CD4-positive, CD25-positive, alpha-beta regulatory T cell (primary cell): ENCODE measurements around the gene AGPAT4. TPM values are rescaled to one million over a fixed set of nuclear protein-coding genes. Genes with fewer than 3 reads are reported as not detected.

ENCODE experiments used
- ATAC-seq, 2 donors: fragments of 150-1000 bp; cut with Tn5 transposase; one replicate each; pipeline ENCODE4 v1.10.0; 2021; ENCODE audit warnings: low read depth in 2 of 2, moderate number of reproducible peaks in 2 of 2, moderate library complexity in 1 of 2
- DNase-seq, 3 donors: peaks; one replicate each; pipeline versions ENCODE4 v3.0.0 to v3.0.0-alpha.2; 2012 to 2022; ENCODE audit warnings: mixed read lengths in 1 of 3
- H3K27ac ChIP-seq: one replicate; pipeline ENCODE4 v1.7.0; 2013; ENCODE audit warnings: mild to moderate bottlenecking, low read length; ENCODE audit not compliant: insufficient read depth, poor library complexity, severe bottlenecking
- H3K27me3 ChIP-seq: one replicate; pipeline ENCODE4 v1.7.0; 2013; ENCODE audit warnings: low read length; ENCODE audit not compliant: control insufficient read depth, insufficient read depth
- H3K36me3 ChIP-seq: one replicate; pipeline ENCODE4 v1.7.0; 2013; ENCODE audit warnings: mild to moderate bottlenecking, low read length, moderate library complexity; ENCODE audit not compliant: control insufficient read depth, insufficient read depth
- H3K4me1 ChIP-seq: 2 replicates; pipeline ENCODE4 v1.7.0; 2013; ENCODE audit warnings: mild to moderate bottlenecking, low read length; ENCODE audit not compliant: insufficient read depth, control insufficient read depth, poor library complexity, severe bottlenecking
- H3K4me3 ChIP-seq: one replicate; pipeline ENCODE4 v1.7.0; 2013; ENCODE audit warnings: low read depth, mild to moderate bottlenecking, low read length, moderate library complexity
- H3K9me3 ChIP-seq, 2 experiments: 1 replicate in 1 of 2; 2 replicates in 1 of 2; pipeline ENCODE4 v1.7.0; 2013; ENCODE audit warnings: low read length in 2 of 2, mild to moderate bottlenecking in 1 of 2, moderate library complexity in 1 of 2; ENCODE audit not compliant: control insufficient read depth in 2 of 2
- H3K27ac Mint-ChIP-seq, 3 donors: one replicate each; pipeline ENCODE4 v1.8.0; 2020 to 2022; ENCODE audit warnings: mild to moderate bottlenecking in 3 of 3, mixed read lengths in 3 of 3, moderate library complexity in 2 of 3
- H3K27me3 Mint-ChIP-seq: one replicate; pipeline ENCODE4 v1.8.0; 2022; ENCODE audit warnings: mild to moderate bottlenecking, mixed read lengths
- H3K36me3 Mint-ChIP-seq: one replicate; pipeline ENCODE4 v1.8.0; 2020; ENCODE audit warnings: mixed read lengths
- H3K4me1 Mint-ChIP-seq, 4 donors: one replicate each; pipeline ENCODE4 v1.8.0; 2020 to 2022; ENCODE audit warnings: mixed read lengths in 4 of 4, mild to moderate bottlenecking in 1 of 4
- H3K4me3 Mint-ChIP-seq, 4 donors: one replicate each; pipeline ENCODE4 v1.8.0; 2020 to 2022; ENCODE audit warnings: mild to moderate bottlenecking in 4 of 4, mixed read lengths in 4 of 4, moderate library complexity in 3 of 4
- H3K9me3 Mint-ChIP-seq, 7 donors: one replicate each; pipeline ENCODE4 v1.8.0; 2020 to 2022; ENCODE audit warnings: mixed read lengths in 7 of 7, mild to moderate bottlenecking in 3 of 7, moderate library complexity in 2 of 7
- polyA plus RNA-seq, 4 donors: library from polyadenylated mRNA; unstranded; fragments of 300-500 nt; fragmentation: Illumina TruSeq; gene quantifications; one replicate each; pipeline ENCODE4 v1.2.3, GENCODE V29; 2021
- total RNA-seq: library from RNA; stranded (reverse); gene quantifications from one replicate; pipeline ENCODE4 v1.2.3, GENCODE V29; 2022

Gene AGPAT4
- total and polyA plus RNA-seq, 5 donors from 2014 or later: 2.4 to 14.6 (median 4.1) TPM

DNA sequence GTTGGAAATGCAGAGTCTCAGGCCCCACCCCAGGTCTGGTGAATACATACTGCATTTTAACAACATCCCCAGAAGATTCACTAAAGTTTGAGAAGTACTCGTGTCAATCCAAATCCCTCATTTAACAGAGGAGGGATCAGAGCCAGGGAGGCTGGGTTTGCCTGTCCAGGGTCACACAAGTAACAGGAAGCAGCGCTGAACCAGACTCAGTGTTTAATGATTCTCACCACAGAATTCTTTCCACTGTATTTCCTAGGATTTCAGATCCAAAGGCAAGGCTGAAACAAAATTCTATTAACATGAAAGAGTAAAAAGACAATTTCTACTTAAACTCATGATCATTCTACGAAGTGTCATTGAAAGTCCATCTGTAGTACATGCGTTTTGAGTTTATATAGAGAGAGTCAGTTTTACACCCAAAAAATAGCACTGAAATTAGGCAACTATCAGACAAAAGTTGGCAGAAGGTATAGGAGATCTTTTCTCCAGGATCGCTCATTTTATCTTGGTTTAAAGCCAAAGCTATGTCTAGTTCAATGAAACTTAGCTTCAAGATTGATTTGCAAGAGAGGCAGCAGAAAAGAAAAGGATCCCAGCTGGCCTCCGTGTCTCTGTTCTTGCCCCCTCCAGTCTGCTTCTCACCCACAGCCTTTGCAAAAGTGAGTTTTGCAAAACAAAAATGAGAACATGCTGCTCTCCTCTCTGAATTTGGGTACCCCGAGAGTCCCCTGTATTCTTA is 6.0 kb upstream of the AGPAT4 start:
- ATAC-seq: no peak
- Mint-ChIP-seq H3K9me3 (peaks cover 0 to 12% (median 4%) of the 10 kb centered on the region in 7 donors), H3K36me3 (peaks cover 6% of the 10 kb centered on the region), H3K27ac (no peak overlapping the region), H3K4me1 (peaks cover 0 to 3% (median 2%) of the 10 kb centered on the region in 4 donors), H3K4me3 (no peak overlapping the region), H3K27me3 (peaks cover 57% of the 10 kb centered on the region)
- no peak for DNase-seq
- Histone ChIP-seq H3K4me3 (no peak overlapping the region), H3K9me3 (no peaks in the 10 kb centered on the region), H3K27me3 (peaks cover 5% of the 10 kb centered on the region), H3K27ac (no peak overlapping the region), H3K4me1 (no peaks in the 10 kb centered on the region), H3K36me3 (no peaks in the 10 kb centered on the region)

- Histone ChIP-seq H3K36me3 (no peaks in the 10 kb centered on the region), H3K27me3 (peaks cover 5% of the 10 kb centered on the region), H3K27ac (no peak overlapping the region), H3K4me3 (no peak overlapping the region), H3K9me3 (no peaks in the 10 kb centered on the region), H3K4me1 (peaks cover 24% of the 10 kb centered on the region)
- Mint-ChIP-seq H3K9me3 (peaks cover 0 to 12% (median 4%) of the 10 kb centered on the region in 7 donors), H3K4me3 (peak overlapping the region in 1 of 4 donors; percentile 20), H3K27me3 (peaks cover 41% of the 10 kb centered on the region), H3K4me1 (peaks cover 18 to 24% (median 19%) of the 10 kb centered on the region in 4 donors), H3K27ac (no peak overlapping the region), H3K36me3 (peaks cover 6% of the 10 kb centered on the region)
- DNase-seq (no peak), ATAC-seq (no peak)
These were observed 2.8 kb upstream of the AGPAT4 start for GRCh38 chr6:161276605-161277155.

DNA sequence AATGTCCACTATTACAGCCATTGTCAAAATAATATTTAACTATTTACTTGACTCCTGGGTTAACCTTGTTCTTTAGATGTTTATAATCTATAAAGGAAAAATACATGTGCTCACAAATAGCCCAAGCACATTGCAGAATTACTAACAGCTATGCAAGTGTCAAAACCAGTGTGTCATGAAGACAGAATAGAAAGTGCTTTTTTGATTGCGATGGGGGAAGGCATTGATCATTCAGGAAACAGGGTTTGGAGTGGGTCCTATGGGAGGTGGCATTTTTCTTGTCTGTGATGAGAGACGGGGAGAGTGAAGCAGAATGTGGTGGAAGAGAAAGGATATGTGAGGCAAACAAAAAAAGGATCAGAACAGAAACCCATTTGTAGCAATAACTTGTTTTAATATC is 1.0 kb upstream of the AGPAT4 start:
- Histone ChIP-seq H3K9me3 (no peaks in the 10 kb centered on the region), H3K4me3 (no peak overlapping the region), H3K36me3 (no peaks in the 10 kb centered on the region), H3K27ac (no peak overlapping the region), H3K27me3 (peaks cover 5% of the 10 kb centered on the region), H3K4me1 (peaks cover 24% of the 10 kb centered on the region)
- DNase-seq (no peak), ATAC-seq (no peak)
- Mint-ChIP-seq H3K36me3 (no peaks in the 10 kb centered on the region), H3K27ac (peak overlapping the region in 2 of 3 donors; percentile 74 to 92), H3K4me1 (peaks cover 21 to 26% (median 25%) of the 10 kb centered on the region in 4 donors), H3K4me3 (peak overlapping the region; percentile 10 to 98 (median 93)), H3K27me3 (peaks cover 28% of the 10 kb centered on the region), H3K9me3 (peaks cover 0 to 6% (median 0%) of the 10 kb centered on the region in 7 donors)

GRCh38 chr6:161274488-161274858 is 612 bp upstream of the AGPAT4 start:
- no peaks in the 10 kb centered on the region for H3K36me3 Mint-ChIP-seq
- H3K27me3 Mint-ChIP-seq: peaks cover 25% of the 10 kb centered on the region
- DNase-seq (peak in 1 of 3 donors; percentile 35), ATAC-seq (no peak)
- peak overlapping the region; percentile 81 to 98 (median 92) for H3K27ac Mint-ChIP-seq
- peak overlapping the region; percentile 76 for H3K27ac ChIP-seq
- H3K4me1 Mint-ChIP-seq: peaks cover 24 to 28% (median 26%) of the 10 kb centered on the region in 4 donors
- peak overlapping the region; percentile 91 for H3K4me3 ChIP-seq
- H3K36me3 ChIP-seq: no peaks in the 10 kb centered on the region
- no peaks in the 10 kb centered on the region for H3K9me3 ChIP-seq
- peaks cover 24% of the 10 kb centered on the region for H3K4me1 ChIP-seq
- peaks cover 3% of the 10 kb centered on the region for H3K27me3 ChIP-seq
- peak overlapping the region; percentile 91 to 98 (median 93) for H3K4me3 Mint-ChIP-seq
- H3K9me3 Mint-ChIP-seq: peaks cover 0 to 4% (median 0%) of the 10 kb centered on the region in 7 donors

GRCh38 chr6:161273274-161273751 is 548 bp downstream of the AGPAT4 start:
- Mint-ChIP-seq H3K27me3 (peaks cover 20% of the 10 kb centered on the region), H3K9me3 (peaks cover 0 to 4% (median 0%) of the 10 kb centered on the region in 7 donors), H3K4me1 (peaks cover 26 to 28% (median 26%) of the 10 kb centered on the region in 4 donors), H3K4me3 (peak overlapping the region; percentile 91 to 98 (median 93)), H3K27ac (peak overlapping the region; percentile 72 to 98 (median 92)), H3K36me3 (peaks cover 2% of the 10 kb centered on the region)
- peaks cover 24% of the 10 kb centered on the region for H3K4me1 ChIP-seq
- peak overlapping the region; percentile 91 for H3K4me3 ChIP-seq
- peak overlapping the region; percentile 76 for H3K27ac ChIP-seq
- H3K36me3 ChIP-seq: no peaks in the 10 kb centered on the region
- H3K27me3 ChIP-seq: no peaks in the 10 kb centered on the region
- ATAC-seq (peak; percentile 5 to 46), DNase-seq (peak; percentile 41 to 74 (median 58))
- H3K9me3 ChIP-seq: no peaks in the 10 kb centered on the region

DNA sequence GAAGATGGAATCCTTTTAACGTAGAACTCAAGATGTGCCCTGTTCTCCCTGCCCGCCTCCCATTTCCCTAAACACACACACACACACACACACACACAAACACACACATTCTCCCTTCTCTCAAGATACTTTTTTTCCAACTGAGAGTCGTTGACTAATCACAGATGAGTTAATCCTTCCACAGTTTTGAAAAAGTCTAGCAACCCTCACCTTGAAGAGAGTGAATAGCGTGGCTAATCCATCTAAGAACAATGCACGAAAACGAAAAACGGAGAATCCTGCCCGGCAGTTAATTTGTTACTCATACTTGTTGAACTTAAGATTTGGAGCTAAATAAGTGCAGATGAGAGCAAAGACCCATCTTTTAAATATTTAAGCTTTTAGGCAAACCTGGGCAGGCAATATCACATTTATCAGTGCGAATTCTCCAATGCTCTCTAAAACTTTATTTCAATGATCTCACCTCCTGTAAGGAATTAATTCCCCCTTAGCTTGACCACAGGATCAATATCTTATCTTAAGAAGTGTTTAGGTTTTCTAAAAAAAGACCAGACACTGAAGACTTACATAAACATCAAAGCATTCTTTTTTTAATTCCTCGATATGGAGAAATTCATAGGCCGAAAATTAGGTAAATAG is 1.1 kb downstream of the AGPAT4 start:
- no peaks in the 10 kb centered on the region for H3K36me3 ChIP-seq
- Mint-ChIP-seq H3K9me3 (peaks cover 0 to 4% (median 0%) of the 10 kb centered on the region in 7 donors), H3K4me3 (peak overlapping the region; percentile 91 to 98 (median 93)), H3K27ac (peak overlapping the region; percentile 72 to 98 (median 92)), H3K4me1 (peaks cover 26 to 28% (median 26%) of the 10 kb centered on the region in 4 donors), H3K36me3 (peaks cover 5% of the 10 kb centered on the region), H3K27me3 (peaks cover 20% of the 10 kb centered on the region)
- ATAC-seq: no peak
- H3K27ac ChIP-seq: peak overlapping the region; percentile 76
- H3K9me3 ChIP-seq: no peaks in the 10 kb centered on the region
- no peak for DNase-seq
- H3K4me1 ChIP-seq: peaks cover 24% of the 10 kb centered on the region
- no peaks in the 10 kb centered on the region for H3K27me3 ChIP-seq
- H3K4me3 ChIP-seq: peak overlapping the region; percentile 91

DNA sequence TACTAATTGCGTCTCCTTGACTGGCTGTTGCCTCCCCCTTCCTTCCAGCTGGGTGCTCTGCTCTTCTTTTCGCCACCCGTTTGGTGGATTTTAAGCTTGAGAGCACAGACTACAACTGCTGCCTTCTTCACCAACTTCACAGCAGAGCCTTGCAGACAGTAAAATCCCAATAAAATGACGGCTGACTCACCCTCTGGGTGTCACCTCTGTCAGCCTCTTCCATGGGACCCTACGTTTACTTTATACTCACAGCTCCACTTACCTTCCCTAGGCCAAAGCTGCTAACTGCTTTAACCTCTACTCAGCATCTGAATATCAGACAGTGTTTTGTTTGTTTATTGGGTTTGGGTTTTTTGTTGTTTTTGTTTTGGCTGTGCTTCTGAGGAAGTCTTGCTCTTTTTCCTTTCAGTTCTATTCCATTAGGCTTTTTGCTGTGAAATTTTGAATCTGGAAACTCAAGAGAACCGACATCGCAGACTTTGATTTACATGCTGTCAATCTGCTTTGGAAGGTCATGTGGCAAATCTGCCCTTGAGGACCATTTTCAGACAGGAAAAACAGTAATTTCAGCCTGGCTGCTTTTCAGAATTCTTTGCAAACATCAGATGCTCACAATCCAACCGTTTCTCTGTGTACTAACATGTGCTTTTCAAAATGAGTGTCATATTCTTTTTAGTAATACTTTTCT is 2.4 kb downstream of the AGPAT4 start:
- DNase-seq (no peak), ATAC-seq (no peak)
- Mint-ChIP-seq H3K27ac (peak overlapping the region in 2 of 3 donors; percentile 26 to 44), H3K4me1 (peaks cover 26 to 30% (median 26%) of the 10 kb centered on the region in 4 donors), H3K36me3 (peaks cover 9% of the 10 kb centered on the region), H3K27me3 (peaks cover 20% of the 10 kb centered on the region), H3K4me3 (no peak overlapping the region), H3K9me3 (peaks cover 0 to 4% (median 0%) of the 10 kb centered on the region in 7 donors)
- Histone ChIP-seq H3K27ac (no peak overlapping the region), H3K36me3 (no peaks in the 10 kb centered on the region), H3K4me1 (peaks cover 24% of the 10 kb centered on the region), H3K27me3 (no peaks in the 10 kb centered on the region), H3K9me3 (no peaks in the 10 kb centered on the region), H3K4me3 (no peak overlapping the region)
